Measurements from ENCODE around the gene CDKL1.
A peak's percentile ranks its signal among the peaks of the same experiment; 100 is the strongest.

Gene CDKL1

GRCh38 chr14:50299585-50299984 lies 97.1 kb downstream of the CDKL1 start:
- peak; percentile 28 for DNase-seq
- H3K9ac ChIP-seq (ENCODE audit: low read length): no peak overlapping the region
- no peak overlapping the region for H3K4ac ChIP-seq (ENCODE audit: low read depth, low read length)
- no peak overlapping the region for H4K5ac ChIP-seq (ENCODE audit: low read length)
- WGBS (ENCODE audit: extremely low coverage, insufficient coverage, low lambda C conversion rate): no CpG with 5 or more reads among the region's 2 CpGs
- H3K4me2 ChIP-seq (ENCODE audit: low read length): no peak overlapping the region
- H3K4me1 ChIP-seq (ENCODE audit: control insufficient read depth, low read depth, low read length): no peaks in the 10 kb centered on the region
- no peak overlapping the region for H2BK120ac ChIP-seq (ENCODE audit: low read depth, low read length)
- no peak overlapping the region for H2AK5ac ChIP-seq (ENCODE audit: low read length)
- no peak overlapping the region for H4K8ac ChIP-seq (ENCODE audit: low read depth, low read length)
- H3K79me2 ChIP-seq (ENCODE audit: control insufficient read depth, insufficient read depth, low read length): no peaks in the 10 kb centered on the region
- H2BK5ac ChIP-seq (ENCODE audit: low read length): no peak overlapping the region
- H3K4me3 ChIP-seq (ENCODE audit: low read length): no peak overlapping the region
- H3K18ac ChIP-seq (ENCODE audit: low read length): no peak overlapping the region
- H3K56ac ChIP-seq (ENCODE audit: low read length): no peak overlapping the region
- H3K27ac ChIP-seq (ENCODE audit: low read depth, low read length): no peak overlapping the region
- H3K23ac ChIP-seq (ENCODE audit: low read length): no peak overlapping the region
- H3K36me3 ChIP-seq (ENCODE audit: control insufficient read depth, insufficient read depth, low read length): no peaks in the 10 kb centered on the region
- no peaks in the 10 kb centered on the region for H3K27me3 ChIP-seq (ENCODE audit: insufficient read depth, low read length, poor library complexity)
- peaks cover 2% of the 10 kb centered on the region for H3K79me1 ChIP-seq (ENCODE audit: low read length)
- no peak overlapping the region for H2BK15ac ChIP-seq (replicated peaks; ENCODE audit: low read depth)

- Histone ChIP-seq H4K5ac (ENCODE audit: low read length) (no peak overlapping the region), H2BK120ac (ENCODE audit: low read depth, low read length) (no peak overlapping the region), H3K27me3 (ENCODE audit: insufficient read depth, low read length, poor library complexity) (no peaks in the 10 kb centered on the region), H3K23ac (ENCODE audit: low read length) (no peak overlapping the region), H3K79me1 (ENCODE audit: low read length) (no peaks in the 10 kb centered on the region), H3K18ac (ENCODE audit: low read length) (no peak overlapping the region), H3K4ac (ENCODE audit: low read depth, low read length) (no peak overlapping the region), H3K9ac (ENCODE audit: low read length) (no peak overlapping the region), H3K56ac (ENCODE audit: low read length) (no peak overlapping the region), H3K36me3 (ENCODE audit: control insufficient read depth, insufficient read depth, low read length) (no peaks in the 10 kb centered on the region), H2AK5ac (ENCODE audit: low read length) (no peak overlapping the region), H4K8ac (ENCODE audit: low read depth, low read length) (no peak overlapping the region), H3K27ac (ENCODE audit: low read depth, low read length) (no peak overlapping the region), H2BK5ac (ENCODE audit: low read length) (no peak overlapping the region), H3K4me2 (ENCODE audit: low read length) (no peak overlapping the region), H2BK15ac (replicated peaks; ENCODE audit: low read depth) (no peak overlapping the region), H3K79me2 (ENCODE audit: control insufficient read depth, insufficient read depth, low read length) (no peaks in the 10 kb centered on the region), H3K4me3 (ENCODE audit: low read length) (no peak overlapping the region), H3K4me1 (ENCODE audit: control insufficient read depth, low read depth, low read length) (no peaks in the 10 kb centered on the region)
- DNase-seq: no peak
- WGBS (ENCODE audit: extremely low coverage, insufficient coverage, low lambda C conversion rate): no CpG with 5 or more reads among the region's 5 CpGs
These were observed 106.4 kb downstream of the CDKL1 start for GRCh38 chr14:50290306-50290705.

GRCh38 chr14:50288146-50288545 lies 108.5 kb downstream of the CDKL1 start:
- Histone ChIP-seq H2BK120ac (ENCODE audit: low read depth, low read length) (no peak overlapping the region), H3K4me2 (ENCODE audit: low read length) (no peak overlapping the region), H4K8ac (ENCODE audit: low read depth, low read length) (no peak overlapping the region)

GRCh38 chr14:50285861-50286260 lies 110.8 kb downstream of the CDKL1 start:
- no peaks in the 10 kb centered on the region for H3K79me2 ChIP-seq (ENCODE audit: control insufficient read depth, insufficient read depth, low read length)
- H3K4me1 ChIP-seq (ENCODE audit: control insufficient read depth, low read depth, low read length): no peaks in the 10 kb centered on the region
- H2BK5ac ChIP-seq (ENCODE audit: low read length): no peak overlapping the region
- H3K4me3 ChIP-seq (ENCODE audit: low read length): no peak overlapping the region
- H4K5ac ChIP-seq (ENCODE audit: low read length): no peak overlapping the region
- no peak overlapping the region for H3K27ac ChIP-seq (ENCODE audit: low read depth, low read length)
- H3K56ac ChIP-seq (ENCODE audit: low read length): no peak overlapping the region
- no peak overlapping the region for H4K8ac ChIP-seq (ENCODE audit: low read depth, low read length)
- no peak overlapping the region for H2AK5ac ChIP-seq (ENCODE audit: low read length)
- H3K9ac ChIP-seq (ENCODE audit: low read length): no peak overlapping the region
- no peaks in the 10 kb centered on the region for H3K79me1 ChIP-seq (ENCODE audit: low read length)
- no peaks in the 10 kb centered on the region for H3K27me3 ChIP-seq (ENCODE audit: insufficient read depth, low read length, poor library complexity)
- no peaks in the 10 kb centered on the region for H3K36me3 ChIP-seq (ENCODE audit: control insufficient read depth, insufficient read depth, low read length)
- H2BK120ac ChIP-seq (ENCODE audit: low read depth, low read length): no peak overlapping the region
- no peak overlapping the region for H2BK15ac ChIP-seq (replicated peaks; ENCODE audit: low read depth)
- H3K23ac ChIP-seq (ENCODE audit: low read length): no peak overlapping the region
- no peak overlapping the region for H3K18ac ChIP-seq (ENCODE audit: low read length)
- no peak overlapping the region for H3K4me2 ChIP-seq (ENCODE audit: low read length)
- H3K4ac ChIP-seq (ENCODE audit: low read depth, low read length): no peak overlapping the region
- no peak for DNase-seq

More at GRCh38 chr14:50288146-50288545, 108.5 kb downstream of the CDKL1 start:
- H4K5ac ChIP-seq (ENCODE audit: low read length): no peak overlapping the region
- H2BK5ac ChIP-seq (ENCODE audit: low read length): no peak overlapping the region
- no peak overlapping the region for H3K23ac ChIP-seq (ENCODE audit: low read length)
- H3K4me3 ChIP-seq (ENCODE audit: low read length): no peak overlapping the region
- WGBS (ENCODE audit: extremely low coverage, insufficient coverage, low lambda C conversion rate): no CpG with 5 or more reads among the region's 5 CpGs
- H3K36me3 ChIP-seq (ENCODE audit: control insufficient read depth, insufficient read depth, low read length): no peaks in the 10 kb centered on the region
- H3K27ac ChIP-seq (ENCODE audit: low read depth, low read length): no peak overlapping the region
- no peak overlapping the region for H2BK15ac ChIP-seq (replicated peaks; ENCODE audit: low read depth)
- H3K56ac ChIP-seq (ENCODE audit: low read length): no peak overlapping the region
- no peak overlapping the region for H3K4ac ChIP-seq (ENCODE audit: low read depth, low read length)
- no peaks in the 10 kb centered on the region for H3K4me1 ChIP-seq (ENCODE audit: control insufficient read depth, low read depth, low read length)
- no peaks in the 10 kb centered on the region for H3K79me1 ChIP-seq (ENCODE audit: low read length)
- no peak overlapping the region for H2AK5ac ChIP-seq (ENCODE audit: low read length)
- H3K79me2 ChIP-seq (ENCODE audit: control insufficient read depth, insufficient read depth, low read length): no peaks in the 10 kb centered on the region
- H3K18ac ChIP-seq (ENCODE audit: low read length): no peak overlapping the region
- H3K27me3 ChIP-seq (ENCODE audit: insufficient read depth, low read length, poor library complexity): no peaks in the 10 kb centered on the region
- no peak overlapping the region for H3K9ac ChIP-seq (ENCODE audit: low read length)
- DNase-seq: peak; percentile 3

Small RNAs within 50 kb of the gene (small RNA-seq; reads per million reads assigned to genes)
- 2.0 reads per million, percentile 16 among the genes with 10 or more reads in this experiment for gene MIR4504 (ENCODE audit: insufficient read depth)
